ENCODE data around the gene ADCY3. TPM values are rescaled to one million over a fixed set of nuclear protein-coding genes. Genes with fewer than 3 reads are reported as not detected.

ADCY3 gene
- polyA plus RNA-seq, 1 donor (not counting 4 experiments of a cell fraction or from before 2014, with no cell fraction given), result 33.2 TPM

DNA sequence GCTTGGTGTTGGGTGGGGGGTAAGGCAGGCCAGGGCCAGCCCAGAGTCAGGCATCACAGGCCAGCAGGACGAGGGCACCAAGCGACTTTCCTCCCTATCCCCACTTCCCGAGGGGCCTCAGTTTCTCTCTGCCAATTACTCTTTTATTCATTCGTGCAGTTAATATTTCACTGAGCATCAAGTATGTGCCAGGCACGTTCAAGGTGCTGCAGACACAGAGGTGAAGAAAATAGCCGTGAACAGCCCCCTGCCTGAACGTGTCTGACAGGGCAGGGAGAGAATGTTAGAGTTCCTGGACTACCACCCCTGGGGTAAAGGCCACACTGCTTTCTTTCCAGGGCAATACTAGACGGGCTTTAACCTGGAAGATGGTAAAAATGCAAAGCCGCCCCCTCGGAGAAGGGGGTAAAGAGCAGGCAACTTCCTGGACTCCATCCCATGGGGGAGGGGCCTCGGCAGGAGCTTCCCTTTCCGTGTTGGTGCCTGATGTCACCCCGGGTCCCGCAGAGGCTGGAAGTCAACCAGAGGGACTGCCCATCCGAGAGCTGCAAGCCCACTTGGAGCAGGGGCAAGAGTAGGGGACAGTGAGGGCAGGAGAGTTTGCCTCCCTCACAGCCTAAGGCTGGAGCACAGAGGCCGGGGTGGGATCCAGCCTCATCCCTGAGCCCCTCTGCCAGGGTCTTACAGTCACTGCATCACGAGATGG is 79.7 kb downstream of the ADCY3 start:
- DNase-seq (ENCODE audit: low read depth, low spot score) (no peak), FAIRE-seq (no peak)
- H3K27ac ChIP-seq (ENCODE audit: control insufficient read depth, insufficient read depth, low read length), result no peak overlapping the region
- H3K4me1 ChIP-seq (ENCODE audit: control insufficient read depth, extremely low read depth, insufficient read depth, low read length), result peaks cover under 1% of the 10 kb centered on the region
- dilution Hi-C loops (cut with MboI; ENCODE audit: extremely low pct_ligation_motif_present, low sequenced_read_pairs), result no loop called here
- no peaks in the 10 kb centered on the region for H3K27me3 ChIP-seq (ENCODE audit: control insufficient read depth, extremely low read depth, insufficient read depth, low read length)
- no peak overlapping the region for H3K4me3 ChIP-seq (ENCODE audit: control insufficient read depth in 2 of 3, extremely low read depth in 1 of 3, insufficient read depth in 2 of 3, low read depth in 1 of 3, low read length in 3 of 3)
- no peaks in the 10 kb centered on the region for H3K9me1 ChIP-seq (ENCODE audit: control insufficient read depth, extremely low read depth, insufficient read depth, low read length)
- H3K36me3 ChIP-seq (ENCODE audit: control insufficient read depth in 2 of 2, extremely low read depth in 1 of 2, insufficient read depth in 2 of 2, low read length in 2 of 2), result peaks cover 4 to 15% of the 10 kb centered on the region in 2 experiments
- H3K9ac ChIP-seq (ENCODE audit: control insufficient read depth, extremely low read depth, insufficient read depth, low read length), result no peak overlapping the region
- TF ChIP-seq, protein P1, sequence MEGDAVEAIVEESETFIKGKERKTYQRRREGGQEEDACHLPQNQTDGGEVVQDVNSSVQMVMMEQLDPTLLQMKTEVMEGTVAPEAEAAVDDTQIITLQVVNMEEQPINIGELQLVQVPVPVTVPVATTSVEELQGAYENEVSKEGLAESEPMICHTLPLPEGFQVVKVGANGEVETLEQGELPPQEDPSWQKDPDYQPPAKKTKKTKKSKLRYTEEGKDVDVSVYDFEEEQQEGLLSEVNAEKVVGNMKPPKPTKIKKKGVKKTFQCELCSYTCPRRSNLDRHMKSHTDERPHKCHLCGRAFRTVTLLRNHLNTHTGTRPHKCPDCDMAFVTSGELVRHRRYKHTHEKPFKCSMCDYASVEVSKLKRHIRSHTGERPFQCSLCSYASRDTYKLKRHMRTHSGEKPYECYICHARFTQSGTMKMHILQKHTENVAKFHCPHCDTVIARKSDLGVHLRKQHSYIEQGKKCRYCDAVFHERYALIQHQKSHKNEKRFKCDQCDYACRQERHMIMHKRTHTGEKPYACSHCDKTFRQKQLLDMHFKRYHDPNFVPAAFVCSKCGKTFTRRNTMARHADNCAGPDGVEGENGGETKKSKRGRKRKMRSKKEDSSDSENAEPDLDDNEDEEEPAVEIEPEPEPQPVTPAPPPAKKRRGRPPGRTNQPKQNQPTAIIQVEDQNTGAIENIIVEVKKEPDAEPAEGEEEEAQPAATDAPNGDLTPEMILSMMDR (optimal IDR thresholded peaks at IDR 0.05 in 1 of 3, IDR thresholded peaks at IDR 0.05 in 1 of 3, conservative IDR thresholded peaks at IDR 0.05 in 1 of 3; ENCODE audit: extremely low read depth in 1 of 3, insufficient read depth in 2 of 3, low read length in 3 of 3), result no peak
- no peak for TF ChIP-seq EZH2 (IDR thresholded peaks at IDR 0.05; ENCODE audit: low read length)
- no peaks in the 10 kb centered on the region for H3K79me2 ChIP-seq (ENCODE audit: control insufficient read depth, insufficient read depth, low read length)
- no peak overlapping the region for H3K4me2 ChIP-seq (ENCODE audit: control insufficient read depth, extremely low read depth, insufficient read depth, low read depth, low read length)
- no peaks in the 10 kb centered on the region for H4K20me1 ChIP-seq (ENCODE audit: control insufficient read depth, extremely low read depth, insufficient read depth, low read length)
- no peaks in the 10 kb centered on the region for H3K9me3 ChIP-seq (ENCODE audit: control insufficient read depth, low read depth, low read length)
- no peak overlapping the region for H2AFZ ChIP-seq (ENCODE audit: control insufficient read depth, low read length)

DNA sequence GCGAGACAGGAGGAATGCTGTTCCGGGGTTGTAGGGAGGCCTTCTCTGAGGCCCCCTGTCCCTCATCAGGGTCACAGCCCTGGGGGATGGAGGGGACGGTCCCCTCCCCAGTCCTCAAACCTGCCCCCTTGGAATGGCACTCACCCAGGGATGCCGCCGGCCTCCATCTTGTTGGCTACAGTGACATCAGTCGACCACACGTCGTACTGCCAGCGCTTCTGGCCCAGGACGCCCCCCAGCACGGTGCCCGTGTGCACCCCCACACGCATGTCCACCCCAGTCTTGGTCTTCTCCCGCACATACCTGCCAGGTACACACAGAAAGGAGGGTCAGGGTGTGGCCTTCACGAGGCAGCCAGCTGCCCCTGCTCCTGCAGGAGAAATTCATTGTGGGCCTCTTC is 80.3 kb downstream of the ADCY3 start:
- TF ChIP-seq EZH2 (IDR thresholded peaks at IDR 0.05; ENCODE audit: low read length), result no peak
- TF ChIP-seq, protein P1 (optimal IDR thresholded peaks at IDR 0.05 in 1 of 3, IDR thresholded peaks at IDR 0.05 in 1 of 3, conservative IDR thresholded peaks at IDR 0.05 in 1 of 3; ENCODE audit: extremely low read depth in 1 of 3, insufficient read depth in 2 of 3, low read length in 3 of 3), result no peak
- Histone ChIP-seq H4K20me1 (ENCODE audit: control insufficient read depth, extremely low read depth, insufficient read depth, low read length) (no peaks in the 10 kb centered on the region), H3K79me2 (ENCODE audit: control insufficient read depth, insufficient read depth, low read length) (no peaks in the 10 kb centered on the region), H3K9ac (ENCODE audit: control insufficient read depth, extremely low read depth, insufficient read depth, low read length) (no peak overlapping the region), H2AFZ (ENCODE audit: control insufficient read depth, low read length) (no peak overlapping the region), H3K9me3 (ENCODE audit: control insufficient read depth, low read depth, low read length) (no peaks in the 10 kb centered on the region), H3K4me2 (ENCODE audit: control insufficient read depth, extremely low read depth, insufficient read depth, low read depth, low read length) (no peak overlapping the region), H3K27me3 (ENCODE audit: control insufficient read depth, extremely low read depth, insufficient read depth, low read length) (no peaks in the 10 kb centered on the region), H3K27ac (ENCODE audit: control insufficient read depth, insufficient read depth, low read length) (no peak overlapping the region), H3K4me3 (ENCODE audit: control insufficient read depth in 2 of 3, extremely low read depth in 1 of 3, insufficient read depth in 2 of 3, low read depth in 1 of 3, low read length in 3 of 3) (no peak overlapping the region), H3K4me1 (ENCODE audit: control insufficient read depth, extremely low read depth, insufficient read depth, low read length) (peaks cover 4% of the 10 kb centered on the region), H3K9me1 (ENCODE audit: control insufficient read depth, extremely low read depth, insufficient read depth, low read length) (no peaks in the 10 kb centered on the region), H3K36me3 (ENCODE audit: control insufficient read depth in 2 of 2, extremely low read depth in 1 of 2, insufficient read depth in 2 of 2, low read length in 2 of 2) (peaks cover 6 to 15% of the 10 kb centered on the region in 2 experiments)
- dilution Hi-C loops (cut with MboI; ENCODE audit: extremely low pct_ligation_motif_present, low sequenced_read_pairs), result no loop called here
- DNase-seq (ENCODE audit: low read depth, low spot score) (no peak), FAIRE-seq (no peak)

Data from keratinocyte (primary cell).